Activated effector memory CD4-positive, alpha-beta T cell treated with anti-CD3 and anti-CD28 coated beads, Interleukin-2, amount 50 U/mL, for 16 hours (primary cell): ENCODE measurements around the gene BHLHE23.
"Not testable (repeated sequence)": the region's sequence is repeated elsewhere in the genome, so short reads cannot be mapped to it uniquely, and the experiment has no call there.

Experiments
- DNase-seq: peaks from one replicate; pipeline ENCODE4 v3.0.0-alpha.2; 2020

BHLHE23 gene

DNA sequence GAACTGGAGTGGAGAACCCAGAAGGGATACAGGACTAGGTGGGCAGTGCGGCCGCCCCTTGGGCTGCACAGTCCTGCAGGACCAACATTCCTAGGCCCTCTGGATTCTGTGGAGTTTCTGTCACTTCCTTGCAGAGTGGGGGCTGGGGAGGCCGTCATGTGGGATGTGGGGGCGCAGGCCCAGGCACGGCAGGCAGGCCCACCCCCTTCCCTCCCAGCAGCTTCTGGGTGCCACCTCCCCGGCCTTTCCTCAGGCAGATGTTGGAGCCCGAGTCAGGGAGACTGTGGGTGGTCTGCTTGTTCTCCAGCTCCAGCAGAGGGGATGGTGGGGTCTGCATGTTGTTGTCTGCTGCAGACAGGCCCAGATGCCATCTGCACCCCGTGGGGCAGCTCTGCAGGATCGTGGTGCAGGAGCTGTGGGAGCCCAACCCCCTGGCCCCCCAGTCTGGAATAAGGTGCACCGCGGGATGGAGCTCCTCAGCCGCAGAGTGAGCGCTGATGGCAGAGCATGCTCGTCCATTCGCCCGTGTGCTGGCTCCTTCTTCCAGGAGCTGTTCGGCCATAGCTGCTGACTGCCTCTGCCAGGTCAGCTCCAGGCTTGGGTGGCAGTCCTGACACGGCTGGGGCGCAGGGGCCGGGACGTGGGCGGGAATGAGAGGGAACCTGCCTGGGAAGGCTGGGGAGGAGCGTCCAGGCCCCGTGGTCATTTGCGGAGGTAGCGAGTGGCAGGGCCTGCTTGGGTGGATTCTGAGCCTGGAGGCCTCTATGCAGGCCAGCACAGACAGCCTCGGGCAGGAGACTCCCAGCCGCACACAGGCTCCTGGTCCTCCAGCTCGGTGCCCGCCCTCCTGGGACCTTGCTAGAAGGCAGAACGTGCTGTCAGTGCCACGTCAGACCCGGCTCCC, 36.2 kb downstream of the BHLHE23 start:
- DNase-seq = no peak

DNA sequence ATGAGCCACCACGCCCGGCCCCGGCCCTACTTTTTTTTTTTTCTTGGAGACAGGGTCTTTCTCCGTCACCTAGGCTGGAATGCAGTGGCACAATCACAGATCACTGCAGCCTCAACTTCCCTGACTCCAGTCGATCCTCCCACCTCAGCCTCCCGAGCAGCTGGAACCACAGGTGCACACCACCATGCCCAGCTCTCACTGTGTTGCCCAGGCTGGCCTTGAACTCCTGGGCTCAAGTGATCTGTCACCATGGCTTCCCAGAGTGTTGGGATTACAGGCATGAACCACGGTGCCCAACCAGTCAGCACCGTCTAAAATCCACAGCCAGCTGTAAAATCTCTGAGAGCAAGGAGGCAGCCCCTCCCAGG, 36.8 kb downstream of the BHLHE23 start:
- no peak for DNase-seq

DNA sequence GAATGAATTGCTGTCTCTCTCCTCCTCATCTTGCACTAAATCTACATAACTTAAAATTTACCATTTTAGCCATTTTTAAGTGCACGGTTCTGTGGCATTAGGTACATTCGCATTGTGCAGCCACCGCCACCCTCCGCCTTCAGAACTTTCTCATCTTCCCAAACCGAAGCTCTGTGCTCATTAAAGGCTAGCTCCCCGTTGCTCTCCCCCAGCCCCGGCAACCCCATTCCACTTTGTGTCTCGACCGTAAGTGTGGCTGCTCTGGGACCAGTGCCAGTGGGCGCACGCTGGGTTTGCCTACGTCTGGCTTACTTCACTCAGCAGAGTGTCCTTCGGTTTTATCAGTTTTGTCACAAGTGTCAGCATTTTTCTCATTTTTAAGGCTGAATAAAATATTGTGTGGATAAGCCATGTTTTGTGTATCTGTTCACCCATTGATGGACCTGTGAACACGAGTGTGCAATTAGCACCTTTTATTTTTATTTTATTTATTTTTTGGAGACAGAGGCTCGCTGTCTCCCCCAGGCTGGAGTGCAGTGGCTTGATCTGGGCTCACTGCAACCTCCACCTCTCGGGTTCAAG, 37.5 kb downstream of the BHLHE23 start:
- DNase-seq = no peak

DNA sequence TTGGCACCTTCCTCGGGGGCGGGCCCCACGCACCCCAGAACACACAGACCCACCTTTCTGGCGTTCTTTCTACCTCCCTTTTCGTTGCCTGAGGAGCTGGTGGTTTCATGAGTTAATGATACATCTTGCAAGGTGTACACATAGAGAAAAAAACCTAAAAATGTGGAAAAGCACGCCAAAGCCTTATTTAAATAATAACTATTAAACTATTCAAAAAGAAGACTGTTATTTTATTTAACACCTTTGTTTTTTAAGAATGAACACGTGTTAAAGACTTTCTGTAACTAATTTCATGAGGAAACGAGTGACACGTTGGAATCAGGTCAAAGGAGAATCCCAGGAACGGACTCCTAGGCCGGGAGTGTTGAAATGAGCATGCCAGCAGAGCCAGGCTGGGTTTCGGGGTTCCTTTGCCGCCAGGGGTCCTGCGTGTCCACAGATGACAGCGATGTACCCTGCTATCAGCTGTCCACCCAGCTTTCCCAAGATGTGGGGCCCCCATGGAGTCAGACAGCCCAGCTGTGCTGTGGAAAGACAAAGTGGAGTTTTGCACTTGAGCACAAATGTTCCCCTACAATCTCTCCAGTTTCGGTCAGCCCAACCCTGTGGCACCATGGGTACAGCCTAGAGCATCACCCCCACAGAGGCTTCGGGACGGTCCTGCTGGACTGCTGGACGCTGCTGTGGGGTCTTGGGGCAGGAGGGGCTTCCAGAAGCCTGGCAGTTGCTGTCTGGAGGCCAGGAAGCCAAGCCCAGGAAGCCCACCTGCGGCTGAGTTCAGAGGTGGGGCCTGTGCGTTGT, 38.2 kb downstream of the BHLHE23 start:
- DNase-seq = no peak

DNA sequence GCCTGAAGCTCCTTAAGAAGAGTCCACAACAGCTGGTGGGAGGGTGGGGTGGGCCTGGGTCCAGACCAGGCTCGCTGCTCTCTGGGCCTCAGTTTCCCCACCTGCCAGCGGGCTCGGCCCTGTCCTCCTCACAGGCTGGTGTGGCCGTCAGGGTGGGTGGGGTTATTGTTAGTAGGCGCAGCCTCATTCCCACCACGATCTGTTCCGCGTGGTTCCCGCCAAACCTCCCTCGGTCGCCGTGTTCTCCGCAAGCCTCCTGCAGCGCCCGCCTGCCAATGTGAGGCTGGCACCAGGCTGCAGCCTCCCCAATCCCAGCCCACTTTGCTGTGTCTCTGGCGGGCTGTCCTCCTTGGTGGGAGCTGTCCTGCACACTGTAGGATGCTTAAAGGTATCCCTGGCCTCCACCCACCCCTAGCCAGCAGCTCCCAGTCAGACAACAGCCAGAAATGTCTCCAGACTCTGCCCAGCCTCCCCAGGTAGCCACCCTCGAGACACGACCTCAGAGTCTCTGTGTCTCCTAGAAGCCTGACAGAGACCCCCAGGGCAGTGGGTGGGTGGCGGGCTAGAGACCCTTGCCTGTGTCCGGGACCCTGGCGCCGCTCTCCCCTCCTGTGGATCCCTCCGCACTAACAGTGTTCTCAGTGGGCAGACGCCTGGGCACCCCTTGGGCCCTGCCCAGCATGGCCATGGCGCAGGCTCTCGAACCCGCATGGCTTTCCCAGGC, 39.0 kb downstream of the BHLHE23 start:
- no peak for DNase-seq

DNA sequence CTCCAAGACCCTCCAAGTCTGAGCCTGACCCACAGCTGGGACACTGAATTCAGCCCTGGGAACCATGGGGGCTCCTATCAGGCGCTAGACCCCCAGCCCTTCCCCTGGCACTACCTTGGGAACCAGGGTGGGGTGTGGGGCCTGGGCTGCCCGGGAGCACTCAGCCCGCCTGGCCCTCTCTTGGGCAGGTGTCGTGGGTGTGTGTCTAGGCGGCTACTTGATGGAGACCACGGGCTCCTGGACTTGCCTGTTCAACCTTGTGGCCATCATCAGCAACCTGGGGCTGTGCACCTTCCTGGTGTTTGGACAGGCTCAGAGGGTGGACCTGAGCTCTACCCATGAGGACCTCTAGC, 39.6 kb downstream of the BHLHE23 start:
- DNase-seq = no peak

DNA sequence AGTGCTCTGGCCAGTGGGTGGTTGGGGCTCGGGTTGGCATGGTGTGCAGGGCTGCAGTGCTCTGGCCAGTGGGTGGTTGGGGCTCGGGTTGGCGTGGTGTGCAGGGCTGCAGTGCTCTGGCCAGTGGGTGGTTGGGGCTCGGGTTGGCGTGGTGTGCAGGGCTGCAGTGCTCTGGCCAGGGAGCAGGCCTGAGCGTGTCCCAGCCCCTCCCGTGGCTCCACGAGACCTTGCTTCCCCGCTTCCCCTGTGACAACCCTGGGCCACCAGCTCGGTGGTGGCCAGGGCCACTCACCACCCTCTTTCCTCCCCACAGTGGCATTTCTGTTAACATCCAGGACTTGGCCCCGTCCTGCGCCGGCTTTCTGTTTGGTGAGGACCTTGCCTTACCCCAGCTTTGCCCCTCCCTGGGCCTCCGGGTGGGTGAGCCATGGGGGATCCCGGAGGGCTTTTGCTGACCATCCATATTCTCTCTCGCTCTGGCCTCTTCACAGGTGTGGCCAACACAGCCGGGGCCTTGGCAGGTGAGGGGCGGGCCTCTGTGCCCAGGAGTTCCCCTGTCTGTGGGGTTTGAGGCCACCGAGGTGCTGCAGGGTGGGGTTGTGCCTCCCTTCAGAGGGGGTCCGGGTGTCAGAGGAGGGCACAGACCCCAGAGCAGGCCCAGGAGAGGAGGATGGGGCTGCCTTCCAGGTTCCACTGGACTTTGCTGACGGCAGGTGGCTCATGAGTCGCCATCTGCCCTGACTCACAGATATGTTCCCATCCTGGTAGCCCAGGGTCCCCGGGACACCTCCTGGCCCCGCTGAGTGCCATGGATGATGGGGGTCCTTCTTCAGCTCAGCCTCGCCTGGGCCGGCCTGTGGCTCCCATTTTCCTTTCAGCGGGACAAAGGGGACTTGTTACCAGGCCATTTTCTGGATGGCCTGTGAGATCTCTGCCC, 40.3 kb downstream of the BHLHE23 start:
- no peak for DNase-seq

DNA sequence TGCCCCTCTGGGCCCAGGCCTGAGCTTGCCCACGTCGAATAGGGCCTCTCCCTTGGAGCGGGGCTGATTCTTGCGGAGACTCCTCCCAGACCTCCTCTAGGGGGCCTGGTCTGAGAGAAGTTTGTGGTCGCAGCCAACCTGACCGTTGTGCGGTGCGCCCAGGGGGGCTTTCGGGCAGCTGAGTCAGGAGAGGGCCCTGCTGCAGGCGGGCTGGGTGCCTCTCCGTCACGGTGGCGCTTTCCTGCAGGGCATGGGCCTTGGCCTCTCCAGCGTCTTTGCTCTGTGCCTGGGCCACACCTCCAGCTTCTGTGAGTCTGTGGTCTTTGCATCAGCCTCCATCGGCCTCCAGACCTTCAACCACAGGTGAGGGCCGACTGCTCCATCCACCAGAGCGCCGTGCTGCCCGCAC, 41.4 kb downstream of the BHLHE23 start:
- no peak for DNase-seq

DNA sequence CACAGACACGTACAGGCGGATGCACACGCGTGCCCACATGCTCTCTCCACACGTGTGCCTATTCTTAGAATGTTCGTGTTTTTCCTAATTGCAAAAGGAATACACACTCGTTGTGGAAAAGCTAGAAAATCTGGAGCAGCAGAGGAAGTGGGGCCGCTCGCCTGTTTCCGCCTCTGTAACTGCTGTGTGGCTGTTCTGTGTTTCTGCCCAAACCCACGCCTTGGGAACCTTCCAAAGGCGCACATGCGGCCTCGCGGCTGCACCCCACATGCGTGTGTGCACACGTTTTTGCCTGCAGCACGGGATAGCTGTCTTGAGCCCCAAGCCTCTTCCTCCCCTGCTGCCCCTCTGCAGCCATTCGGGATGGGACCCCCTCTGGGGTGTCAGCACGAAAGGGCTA, 42.1 kb downstream of the BHLHE23 start:
- DNase-seq = no peak

DNA sequence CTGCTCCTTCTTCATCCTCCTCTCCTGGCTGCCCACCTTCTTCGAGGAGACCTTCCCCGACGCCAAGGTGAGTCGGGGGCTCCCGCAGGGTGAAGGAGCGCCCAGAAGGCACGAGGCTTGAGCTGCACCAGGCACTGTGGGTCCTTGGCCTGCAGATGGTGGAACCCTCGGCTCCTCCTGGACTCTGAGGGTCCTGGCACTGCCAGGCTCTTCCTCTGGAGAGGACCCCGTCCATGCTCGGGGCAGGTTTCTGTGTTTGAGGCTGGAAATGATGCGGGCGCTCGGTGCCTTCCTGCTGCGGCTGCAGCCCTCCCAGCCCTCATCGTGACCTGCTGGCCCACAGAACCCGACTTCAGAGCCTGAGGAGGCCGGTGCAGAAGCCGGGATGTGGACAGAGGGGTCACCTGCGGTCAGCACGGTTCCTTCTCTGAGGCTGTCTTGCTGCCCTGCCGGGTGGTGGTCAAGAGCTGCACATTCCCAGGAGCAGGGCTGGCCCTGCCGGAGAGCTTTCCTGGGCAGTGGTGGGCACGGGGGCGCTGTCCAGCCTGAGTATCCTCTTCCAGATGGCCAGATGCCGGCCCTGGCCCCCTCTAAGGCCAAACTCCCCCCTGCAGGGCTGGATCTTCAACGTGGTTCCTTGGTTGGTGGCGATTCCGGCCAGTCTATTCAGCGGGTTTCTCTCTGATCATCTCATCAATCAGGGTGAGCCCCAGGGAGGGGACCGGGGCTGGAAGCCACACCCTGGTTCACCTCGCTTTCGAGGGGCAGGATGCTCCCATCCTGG, 43.0 kb downstream of the BHLHE23 start:
- DNase-seq = no peak

DNA sequence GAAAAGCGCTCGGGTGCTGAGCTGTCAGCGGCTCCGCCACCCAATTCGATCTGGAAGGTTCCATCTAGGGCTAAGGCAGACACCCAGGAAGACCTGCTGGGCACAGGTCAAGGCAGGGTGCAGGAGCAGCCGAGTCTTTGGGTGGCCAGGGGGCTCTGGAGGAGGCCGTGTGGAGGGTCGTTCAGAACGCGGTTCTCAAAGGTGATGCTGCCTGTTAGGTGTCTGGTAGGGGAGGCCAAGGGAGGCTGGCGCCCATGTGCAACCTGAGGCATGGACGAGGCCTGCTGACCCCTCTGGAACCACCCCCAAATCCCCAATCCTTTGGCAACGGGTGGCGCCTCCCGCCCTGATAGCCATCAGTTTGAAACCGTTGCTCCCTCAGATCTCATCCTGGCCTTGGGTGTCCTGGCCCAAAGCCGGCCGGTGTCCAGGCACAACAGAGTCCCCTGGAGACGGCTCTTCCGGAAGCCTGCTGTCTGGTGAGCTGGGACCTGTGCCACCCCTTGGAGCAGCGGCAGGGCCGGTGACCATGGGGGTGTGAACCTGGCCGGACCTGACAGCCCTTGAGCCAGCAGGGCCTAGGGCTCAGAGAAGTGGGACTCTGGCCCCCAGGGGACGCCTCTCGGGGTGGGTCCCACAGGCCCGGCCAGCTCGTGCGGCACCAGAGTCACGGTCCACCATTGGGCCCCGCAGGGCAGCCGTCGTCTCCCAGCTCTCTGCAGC, 43.7 kb downstream of the BHLHE23 start:
- DNase-seq = no peak

DNA sequence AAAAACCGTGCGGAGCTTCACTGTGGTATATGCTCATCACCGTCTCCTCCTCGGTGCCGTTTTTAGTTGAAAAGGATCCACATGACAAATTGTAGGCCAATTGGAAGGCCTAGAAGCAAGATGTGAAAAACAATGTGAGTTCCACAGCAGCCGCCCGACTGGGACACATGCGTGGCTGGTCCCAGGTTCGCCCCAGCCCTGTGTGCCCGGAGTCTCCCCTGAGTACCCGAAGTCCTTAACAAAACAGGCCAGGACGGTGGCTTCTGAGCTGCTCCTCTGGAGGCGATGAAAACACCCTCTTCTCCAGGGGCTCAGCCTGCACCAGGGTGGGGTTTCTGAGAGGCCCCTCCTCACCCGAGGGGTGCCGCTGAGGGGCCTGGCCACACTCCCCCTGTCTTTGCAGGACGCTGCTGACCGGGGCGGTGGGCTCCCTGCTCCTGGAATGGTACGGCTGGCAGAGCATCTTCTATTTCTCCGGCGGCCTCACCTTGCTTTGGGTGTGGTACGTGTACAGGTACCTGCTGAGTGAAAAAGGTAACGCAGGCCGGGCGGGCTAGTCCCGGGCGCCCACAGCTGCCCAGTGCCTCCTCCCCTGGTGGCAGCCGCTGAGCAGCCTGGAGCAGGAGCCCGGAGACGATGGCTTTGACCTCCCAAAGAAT, 44.4 kb downstream of the BHLHE23 start:
- no peak for DNase-seq

DNA sequence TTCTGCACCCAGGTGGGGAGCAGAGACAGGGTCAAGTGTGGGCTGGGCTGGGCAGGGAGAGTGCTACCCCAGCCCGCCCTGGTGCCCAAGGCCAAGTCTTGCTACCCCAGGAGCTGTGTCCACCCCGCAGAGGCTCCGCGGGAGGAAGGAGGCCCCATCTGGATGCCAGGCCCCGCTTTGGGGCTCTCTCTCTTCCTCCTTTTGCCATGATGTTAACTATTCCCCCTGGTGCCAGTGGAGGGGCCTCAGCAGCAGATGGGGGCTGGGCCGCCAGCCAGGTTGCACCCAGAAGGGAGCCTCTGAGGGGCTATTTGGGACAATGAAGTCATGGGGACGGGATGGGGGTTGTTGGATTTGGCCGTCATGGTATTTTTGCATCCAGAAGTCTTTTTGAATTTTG, 45.0 kb downstream of the BHLHE23 start:
- DNase-seq = no peak

DNA sequence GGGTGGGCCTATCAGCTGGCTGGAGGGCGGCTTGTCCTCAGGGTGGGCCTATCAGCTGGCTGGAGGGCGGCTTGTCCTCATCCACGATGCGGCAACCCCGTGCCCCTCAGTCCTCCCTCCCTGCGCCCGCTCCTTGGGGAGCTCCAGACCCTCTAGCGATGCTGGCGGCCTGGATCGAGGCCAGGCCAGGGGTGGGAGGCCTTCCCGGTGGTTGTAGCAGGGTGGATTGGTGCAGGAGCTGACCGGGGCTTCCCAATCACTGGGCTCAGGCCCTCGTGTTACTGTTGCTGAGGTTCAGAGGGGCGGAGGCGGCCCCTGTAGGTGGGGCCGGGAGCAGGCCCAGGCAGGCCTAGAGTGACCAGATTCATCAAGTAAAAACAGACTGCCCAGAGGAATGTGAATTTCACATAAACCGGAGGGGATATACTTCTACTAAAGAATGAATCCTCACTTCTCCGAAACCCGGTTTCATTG, 45.4 kb downstream of the BHLHE23 start:
- no peak for DNase-seq

DNA sequence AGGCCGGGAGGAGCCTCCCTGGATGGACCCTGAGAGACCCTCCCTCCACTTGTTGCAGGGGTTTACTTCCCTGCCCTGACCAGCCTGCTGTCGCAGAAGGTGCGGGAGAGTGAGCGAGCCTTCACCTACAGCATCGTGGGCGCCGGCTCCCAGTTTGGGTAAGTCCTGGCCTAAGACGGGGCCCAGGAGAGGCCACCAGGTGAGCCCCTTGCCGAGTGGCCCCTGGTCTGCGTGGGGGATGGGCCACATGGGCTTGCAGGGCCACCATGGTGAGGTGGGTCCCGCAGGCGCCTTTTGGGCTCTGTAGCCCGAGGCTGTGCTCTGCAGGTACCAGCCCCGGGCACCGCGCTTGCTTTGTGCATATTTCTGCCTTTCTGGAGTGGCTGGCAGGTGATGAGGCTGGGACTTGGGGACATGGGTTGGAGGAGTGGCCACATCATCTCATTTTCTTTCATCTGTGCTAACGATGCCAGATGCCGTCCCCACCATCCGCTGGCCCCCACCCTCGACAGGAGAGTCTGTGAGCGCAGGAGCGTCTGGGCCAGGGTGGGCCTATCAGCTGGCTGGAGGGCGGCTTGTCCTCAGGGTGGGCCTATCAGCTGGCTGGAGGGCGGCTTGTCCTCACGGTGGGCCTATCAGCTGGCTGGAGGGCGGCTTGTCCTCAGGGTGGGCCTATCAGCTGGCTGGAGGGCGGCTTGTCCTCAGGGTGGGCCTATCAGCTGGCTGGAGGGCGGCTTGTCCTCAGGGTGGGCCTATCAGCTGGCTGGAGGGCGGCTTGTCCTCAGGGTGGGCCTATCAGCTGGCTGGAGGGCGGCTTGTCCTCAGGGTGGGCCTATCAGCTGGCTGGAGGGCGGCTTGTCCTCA, 46.1 kb downstream of the BHLHE23 start:
- DNase-seq = not testable (repeated sequence)

DNA sequence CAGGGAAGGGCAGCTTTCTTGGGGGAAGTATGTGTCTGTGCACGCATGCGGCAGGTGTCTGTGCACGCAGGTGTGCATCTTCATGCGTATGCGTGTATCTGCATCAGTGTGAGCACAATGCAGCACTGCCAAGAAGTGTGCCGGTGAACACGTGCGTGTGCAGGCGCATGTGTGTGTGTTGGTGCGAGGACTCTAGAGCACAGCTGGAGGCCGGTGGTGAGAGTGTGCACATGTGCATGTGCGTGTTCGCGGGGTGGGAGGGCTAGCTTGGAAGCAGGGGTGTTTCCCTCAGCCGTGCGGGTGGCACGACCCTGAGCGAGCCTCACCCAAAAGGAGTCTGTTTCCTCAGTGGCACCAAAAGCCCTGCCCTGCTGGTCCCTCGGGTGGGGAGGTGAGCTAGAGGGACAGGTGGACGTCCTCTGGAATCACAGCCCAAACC, 46.7 kb downstream of the BHLHE23 start:
- no peak for DNase-seq

DNA sequence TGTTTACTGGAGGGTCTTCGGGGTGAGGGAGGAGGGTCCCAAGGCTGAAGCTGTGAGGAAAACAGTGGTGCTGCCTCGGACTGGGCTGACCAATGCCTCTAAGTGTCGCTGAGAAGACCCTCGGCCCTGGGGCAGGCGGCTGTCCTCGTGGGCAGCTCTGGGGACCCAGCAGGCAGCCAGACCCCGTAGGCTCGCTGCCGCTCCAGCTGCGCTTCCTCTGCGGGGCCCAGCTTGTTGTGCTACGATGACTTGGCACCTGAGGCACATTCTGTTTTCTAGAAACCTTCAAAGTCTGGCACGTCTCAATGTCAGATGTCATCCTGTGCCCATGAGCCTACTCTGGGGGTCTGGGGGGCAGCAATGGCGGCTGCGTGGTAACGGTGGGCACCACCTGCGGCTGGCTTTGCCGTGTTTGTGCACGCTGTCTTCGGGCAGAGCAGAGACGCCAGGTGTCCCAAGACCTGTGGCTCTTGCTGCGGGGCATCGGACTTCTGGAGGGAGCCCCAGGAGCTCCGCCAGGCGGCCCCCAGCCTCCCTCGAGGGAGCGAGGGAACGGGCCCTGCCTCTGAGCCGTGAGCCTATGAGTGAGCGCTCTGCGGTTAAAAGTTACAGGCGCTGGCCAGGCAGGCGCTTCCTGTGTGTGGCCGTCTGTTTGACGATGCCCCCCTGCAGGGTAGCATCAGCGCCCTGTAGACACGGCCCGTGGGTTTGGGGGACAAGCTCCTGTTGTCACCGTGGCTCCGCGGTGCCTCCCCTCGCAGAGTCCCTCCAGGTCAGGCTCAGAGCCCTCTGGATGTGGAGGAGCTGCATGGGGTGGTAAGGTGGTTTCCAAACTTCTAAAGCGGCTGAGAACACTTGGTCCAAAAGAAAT, 47.4 kb downstream of the BHLHE23 start:
- no peak for DNase-seq
